SH-SY5Y (cell line): ENCODE measurements around the gene FSTL4.

Experiments
- GATA2 ChIP-seq: IDR thresholded peaks from 2 replicates; pipeline ENCODE4 v1.6.1; 2011; ENCODE audit warnings: mild to moderate bottlenecking, low read depth, low read length
- GATA3 ChIP-seq: IDR thresholded peaks from 2 replicates; pipeline ENCODE4 v1.6.1; 2011; ENCODE audit warnings: low read depth, mild to moderate bottlenecking, low read length, moderate library complexity

DNA sequence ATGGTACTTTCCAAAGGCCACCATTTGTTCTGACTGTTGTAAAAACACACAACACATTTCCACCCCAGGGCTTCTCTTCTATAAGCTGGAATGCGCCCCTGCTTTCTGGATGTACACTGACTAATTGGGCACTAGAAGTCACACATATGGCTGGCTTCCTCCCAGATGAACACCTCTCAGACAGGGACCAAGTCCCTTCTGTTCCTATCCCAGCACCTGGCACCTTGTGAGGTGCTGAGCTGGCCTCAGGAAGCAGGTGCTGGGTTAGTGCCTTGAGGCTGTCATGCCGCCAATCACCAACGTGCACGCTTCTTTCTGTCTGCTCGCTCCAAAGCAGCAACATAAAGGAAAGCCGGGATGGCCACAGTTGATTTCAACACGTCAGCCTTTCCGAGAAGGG is 93.2 kb downstream of the FSTL4 start:
- TF ChIP-seq GATA2 = no peak
- no peak for TF ChIP-seq GATA3
